MM.1S (cell line): ENCODE data around the gene MYADML2.

Experiments
- EZH2 ChIP-seq: fragments of 300-600 bp; sonication (generic); optimal IDR thresholded peaks from 2 replicates; pipeline ENCODE3; 2017; ENCODE audit warnings: low read depth, mild to moderate bottlenecking, antibody characterized with exemption, low read length, mixed read lengths
- TF ChIP-seq, protein P1 (sequence below): fragments of 300-600 bp; sonication (generic); IDR thresholded peaks from 2 replicates; pipeline ENCODE4 v1.5.1; 2016; ENCODE audit warnings: antibody characterized with exemption, low read length, mixed read lengths

- TF ChIP-seq, protein P1, sequence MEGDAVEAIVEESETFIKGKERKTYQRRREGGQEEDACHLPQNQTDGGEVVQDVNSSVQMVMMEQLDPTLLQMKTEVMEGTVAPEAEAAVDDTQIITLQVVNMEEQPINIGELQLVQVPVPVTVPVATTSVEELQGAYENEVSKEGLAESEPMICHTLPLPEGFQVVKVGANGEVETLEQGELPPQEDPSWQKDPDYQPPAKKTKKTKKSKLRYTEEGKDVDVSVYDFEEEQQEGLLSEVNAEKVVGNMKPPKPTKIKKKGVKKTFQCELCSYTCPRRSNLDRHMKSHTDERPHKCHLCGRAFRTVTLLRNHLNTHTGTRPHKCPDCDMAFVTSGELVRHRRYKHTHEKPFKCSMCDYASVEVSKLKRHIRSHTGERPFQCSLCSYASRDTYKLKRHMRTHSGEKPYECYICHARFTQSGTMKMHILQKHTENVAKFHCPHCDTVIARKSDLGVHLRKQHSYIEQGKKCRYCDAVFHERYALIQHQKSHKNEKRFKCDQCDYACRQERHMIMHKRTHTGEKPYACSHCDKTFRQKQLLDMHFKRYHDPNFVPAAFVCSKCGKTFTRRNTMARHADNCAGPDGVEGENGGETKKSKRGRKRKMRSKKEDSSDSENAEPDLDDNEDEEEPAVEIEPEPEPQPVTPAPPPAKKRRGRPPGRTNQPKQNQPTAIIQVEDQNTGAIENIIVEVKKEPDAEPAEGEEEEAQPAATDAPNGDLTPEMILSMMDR = no peak
- no peak for TF ChIP-seq EZH2
Observed at GRCh38 chr17:81929253-81930141, 17.5 kb downstream of the MYADML2 start.
